ENCODE measurements around the gene RUBCNL. TPM values are rescaled to one million over a fixed set of nuclear protein-coding genes. Genes with fewer than 3 reads are reported as not detected.

RUBCNL gene
- total and polyA plus RNA-seq, 8 donors: 0.46 to 3.2 (median 0.86) TPM

DNA sequence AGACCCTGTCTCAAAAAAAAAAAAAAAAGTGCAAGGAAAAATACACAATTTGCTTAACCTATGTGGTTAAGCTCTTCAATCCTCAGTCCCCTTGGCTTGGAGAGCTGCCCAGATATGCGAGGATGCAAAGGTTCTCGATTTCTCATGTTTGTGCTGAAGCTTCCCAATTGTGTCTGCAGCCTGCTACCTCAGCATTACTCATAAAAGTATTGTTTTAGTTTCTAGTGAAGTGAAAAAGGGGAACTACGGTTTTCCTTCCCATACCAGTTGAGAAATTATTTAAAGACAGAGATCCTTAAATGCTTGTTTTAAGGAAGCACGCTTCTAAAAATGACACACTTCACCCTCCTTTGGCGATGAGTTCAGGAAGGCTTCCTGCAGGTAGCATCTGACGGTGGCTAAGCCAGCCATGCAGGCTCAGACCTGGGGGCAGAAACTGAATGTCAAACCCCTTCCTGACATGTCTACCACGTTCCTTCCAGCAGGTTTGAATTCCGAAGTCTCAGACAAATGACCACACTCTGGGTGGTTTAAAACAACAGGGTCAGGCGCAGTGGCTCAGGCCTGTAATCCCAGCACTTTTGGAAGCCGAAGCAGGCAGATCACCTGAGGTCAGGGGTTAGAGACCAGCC lies 47.9 kb downstream of the RUBCNL start:
- DNase-seq (peak in 1 of 6 donors; percentile 48), FAIRE-seq (no peak), ATAC-seq (peak in 2 of 4 donors; percentile 24 to 59)
- H3K27me3 ChIP-seq: no peaks in the 10 kb centered on the region
- H3K27ac ChIP-seq: no peak overlapping the region
- H3K4me1 ChIP-seq: no peaks in the 10 kb centered on the region
- TF ChIP-seq, protein P1, sequence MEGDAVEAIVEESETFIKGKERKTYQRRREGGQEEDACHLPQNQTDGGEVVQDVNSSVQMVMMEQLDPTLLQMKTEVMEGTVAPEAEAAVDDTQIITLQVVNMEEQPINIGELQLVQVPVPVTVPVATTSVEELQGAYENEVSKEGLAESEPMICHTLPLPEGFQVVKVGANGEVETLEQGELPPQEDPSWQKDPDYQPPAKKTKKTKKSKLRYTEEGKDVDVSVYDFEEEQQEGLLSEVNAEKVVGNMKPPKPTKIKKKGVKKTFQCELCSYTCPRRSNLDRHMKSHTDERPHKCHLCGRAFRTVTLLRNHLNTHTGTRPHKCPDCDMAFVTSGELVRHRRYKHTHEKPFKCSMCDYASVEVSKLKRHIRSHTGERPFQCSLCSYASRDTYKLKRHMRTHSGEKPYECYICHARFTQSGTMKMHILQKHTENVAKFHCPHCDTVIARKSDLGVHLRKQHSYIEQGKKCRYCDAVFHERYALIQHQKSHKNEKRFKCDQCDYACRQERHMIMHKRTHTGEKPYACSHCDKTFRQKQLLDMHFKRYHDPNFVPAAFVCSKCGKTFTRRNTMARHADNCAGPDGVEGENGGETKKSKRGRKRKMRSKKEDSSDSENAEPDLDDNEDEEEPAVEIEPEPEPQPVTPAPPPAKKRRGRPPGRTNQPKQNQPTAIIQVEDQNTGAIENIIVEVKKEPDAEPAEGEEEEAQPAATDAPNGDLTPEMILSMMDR (IDR thresholded peaks at IDR 0.05): no peak
- 62 to 81% methylated on average over 10 of the region's 10 CpGs for WGBS, 2 donors
- no peak overlapping the region for H3K4me3 ChIP-seq
- intact Hi-C loops (cut with DNase I): no loop called here
- no peaks in the 10 kb centered on the region for H3K9me3 ChIP-seq
- H3K36me3 ChIP-seq: no peaks in the 10 kb centered on the region

DNA sequence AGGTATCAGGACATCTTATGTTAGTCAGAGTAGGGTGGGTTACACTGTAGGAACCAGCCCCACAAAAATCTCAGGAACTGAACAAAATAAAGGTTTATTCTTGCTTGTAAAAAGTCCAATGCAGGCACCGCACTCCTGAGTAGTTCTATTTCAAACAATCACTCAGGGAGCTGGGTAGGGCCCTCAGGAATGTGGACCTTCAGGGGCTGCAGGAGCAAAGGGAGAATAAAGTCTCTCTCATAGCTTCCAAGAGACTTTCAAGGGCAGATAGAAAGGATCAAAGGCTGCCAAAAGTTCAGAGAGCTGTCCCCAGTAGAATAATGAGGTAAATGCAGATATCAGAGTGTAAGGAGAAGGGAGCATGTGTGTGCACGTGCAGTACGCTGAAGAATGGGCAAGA lies 49.4 kb downstream of the RUBCNL start:
- intact Hi-C loops (cut with DNase I): no loop called here
- no peaks in the 10 kb centered on the region for H3K9me3 ChIP-seq
- DNase-seq: no peak
- no peak for ATAC-seq
- H3K4me3 ChIP-seq: no peak overlapping the region
- FAIRE-seq: no peak
- H3K27ac ChIP-seq: no peak overlapping the region
- H3K27me3 ChIP-seq: no peaks in the 10 kb centered on the region
- whole genome bisulfite sequencing, 2 donors: 56 to 64% methylated on average over 3 of the region's 3 CpGs
- no peaks in the 10 kb centered on the region for H3K36me3 ChIP-seq
- H3K4me1 ChIP-seq: no peaks in the 10 kb centered on the region
- TF ChIP-seq, protein P1 (IDR thresholded peaks at IDR 0.05): no peak

DNA sequence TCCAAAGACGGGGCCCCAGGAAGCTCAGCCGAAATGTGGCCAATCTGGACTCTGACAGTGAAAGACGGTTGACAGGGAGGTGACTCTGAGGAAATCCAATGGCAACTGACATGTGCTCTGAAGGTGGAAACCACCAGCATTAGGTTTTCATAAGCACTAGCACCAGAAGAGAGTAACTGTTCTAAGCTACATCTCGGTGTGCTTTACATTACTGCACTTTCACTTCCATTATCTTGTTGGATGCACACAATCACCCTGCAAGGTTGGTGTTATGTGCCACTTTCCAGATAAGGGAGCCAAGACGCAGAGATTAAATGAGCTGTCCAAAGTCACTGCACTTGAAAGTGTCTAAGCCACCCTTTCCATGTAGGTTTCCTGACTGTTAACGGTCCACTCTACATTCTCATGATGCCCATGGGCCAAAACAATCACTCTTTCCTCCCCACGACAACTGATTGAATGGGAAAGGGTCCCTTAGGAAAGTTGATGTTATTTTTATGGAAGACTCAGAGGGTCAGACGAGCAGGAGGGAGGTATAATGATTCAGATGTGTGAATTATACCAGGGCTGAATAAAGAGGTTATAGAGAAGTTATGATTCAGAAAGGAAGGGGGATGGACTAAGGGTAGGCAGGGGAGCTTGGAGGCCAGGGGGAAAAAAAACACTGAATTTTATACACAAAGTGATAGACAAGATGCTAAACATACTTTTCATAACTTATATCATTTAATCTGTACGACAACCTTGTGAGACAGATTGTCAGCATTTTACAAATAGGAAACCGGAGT lies 52.8 kb downstream of the RUBCNL start:
- DNase-seq: no peak
- H3K36me3 ChIP-seq: no peaks in the 10 kb centered on the region
- FAIRE-seq: no peak
- H3K9me3 ChIP-seq: no peaks in the 10 kb centered on the region
- H3K4me1 ChIP-seq: no peaks in the 10 kb centered on the region
- ATAC-seq: no peak
- no peak overlapping the region for H3K4me3 ChIP-seq
- H3K27me3 ChIP-seq: no peaks in the 10 kb centered on the region
- 77 to 83% methylated on average over 10 of the region's 10 CpGs for WGBS, 2 donors
- TF ChIP-seq, protein P1 (IDR thresholded peaks at IDR 0.05): no peak
- H3K27ac ChIP-seq: no peak overlapping the region
- intact Hi-C loops (cut with DNase I): no loop called here

DNA sequence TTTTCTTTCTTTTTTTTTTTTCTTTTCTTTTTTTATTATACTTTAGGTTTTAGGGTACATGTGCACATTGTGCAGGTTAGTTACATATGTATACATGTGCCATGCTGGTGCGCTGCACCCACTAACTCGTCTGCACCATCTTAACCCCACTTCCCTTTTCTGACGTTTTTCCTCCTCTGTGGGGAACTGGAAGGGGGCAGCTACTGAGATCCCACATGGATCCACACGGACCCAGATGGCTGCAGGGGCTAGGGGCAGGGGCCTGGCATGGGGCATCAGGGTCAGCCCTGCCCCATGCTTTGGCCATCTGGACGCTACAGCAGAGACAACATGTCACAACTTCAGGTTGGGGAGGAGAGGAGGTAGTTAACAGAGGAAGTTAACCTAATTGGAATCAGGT lies 54.3 kb downstream of the RUBCNL start:
- Histone ChIP-seq H3K27ac (no peak overlapping the region), H3K27me3 (no peaks in the 10 kb centered on the region), H3K36me3 (no peaks in the 10 kb centered on the region), H3K4me3 (no peak overlapping the region), H3K4me1 (no peaks in the 10 kb centered on the region), H3K9me3 (no peaks in the 10 kb centered on the region)
- ATAC-seq (no peak), FAIRE-seq (no peak), DNase-seq (no peak)
- intact Hi-C loops (cut with DNase I): no loop called here
- WGBS, 2 donors: 62 to 65% methylated on average over 5 of the region's 5 CpGs
- TF ChIP-seq, protein P1 (IDR thresholded peaks at IDR 0.05): no peak

DNA sequence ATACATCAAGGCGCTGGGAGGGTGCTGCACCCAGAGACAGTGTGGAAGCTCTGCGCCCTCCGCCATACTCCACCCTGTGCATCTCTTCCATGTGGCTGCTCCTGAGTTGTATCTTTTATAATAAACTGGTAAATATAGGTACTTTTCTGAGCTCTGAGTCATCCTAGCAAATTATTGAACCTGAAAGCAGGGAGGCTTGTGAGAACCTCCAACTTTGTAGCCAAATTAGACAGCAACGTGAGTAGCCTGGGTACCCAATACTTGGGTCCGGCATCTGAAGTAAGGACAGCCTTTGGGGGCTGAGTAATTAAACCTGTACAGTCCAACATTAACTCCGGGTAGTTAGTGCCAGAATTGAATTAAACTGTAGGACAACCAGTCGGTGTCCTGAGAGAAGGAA lies 57.4 kb downstream of the RUBCNL start:
- H3K27me3 ChIP-seq: no peaks in the 10 kb centered on the region
- TF ChIP-seq, protein P1 (IDR thresholded peaks at IDR 0.05): no peak
- no peak overlapping the region for H3K4me3 ChIP-seq
- H3K4me1 ChIP-seq: no peaks in the 10 kb centered on the region
- H3K27ac ChIP-seq: no peak overlapping the region
- DNase-seq (no peak), FAIRE-seq (no peak), ATAC-seq (no peak)
- 82 to 91% methylated on average over 7 of the region's 7 CpGs for WGBS, 2 donors
- intact Hi-C loops (cut with DNase I): no loop called here
- H3K9me3 ChIP-seq: no peaks in the 10 kb centered on the region
- H3K36me3 ChIP-seq: no peaks in the 10 kb centered on the region

Data from pancreas (tissue), 10 donors.